ENCODE results near the gene HJURP. TPM values are rescaled to one million over a fixed set of nuclear protein-coding genes. Genes with fewer than 3 reads are reported as not detected.

Gene HJURP
- total and polyA plus RNA-seq, 4 donors, result 0.84 to 4.1 (median 2.0) TPM

DNA sequence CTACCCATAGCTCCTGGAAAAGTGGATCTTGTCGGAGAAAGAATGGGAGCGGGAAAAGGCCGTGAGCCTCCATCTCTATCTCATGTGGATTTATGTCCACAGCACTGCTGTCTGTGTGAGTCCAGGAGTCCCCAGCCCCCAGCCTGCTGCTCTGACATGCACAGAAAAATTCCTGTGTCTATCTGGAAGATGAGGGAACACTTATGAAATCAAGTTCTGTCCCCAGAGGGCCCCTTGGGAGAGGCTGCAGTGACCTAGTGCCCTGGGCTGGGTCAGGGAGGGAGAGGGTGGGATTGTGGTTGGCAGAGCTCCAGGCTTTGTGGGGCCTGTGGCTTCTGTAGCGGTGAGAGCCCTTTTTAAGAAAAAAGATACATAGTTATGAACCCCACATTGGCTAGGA, 37.6 kb downstream of the HJURP start:
- DNase-seq (no peak), ATAC-seq (ENCODE audit: insufficient read depth, low FRiP score) (no peak)
- Histone ChIP-seq H3K27ac (ENCODE audit: low read depth in 1 of 2, low read length in 1 of 2) (no peak overlapping the region), H3K4me3 (no peak overlapping the region), H3K36me3 (ENCODE audit: control insufficient read depth in 4 of 4, insufficient read depth in 4 of 4, low read length in 4 of 4) (no peaks in the 10 kb centered on the region), H3K27me3 (ENCODE audit: control insufficient read depth in 3 of 3, insufficient read depth in 3 of 3, low read length in 2 of 3) (no peaks in the 10 kb centered on the region), H3K9me3 (ENCODE audit: control insufficient read depth in 4 of 4, insufficient read depth in 3 of 4, low read length in 3 of 4) (peaks cover 0 to 2% (median 0%) of the 10 kb centered on the region in 4 donors), H3K4me1 (ENCODE audit: control insufficient read depth in 5 of 5, insufficient read depth in 5 of 5, low read length in 5 of 5) (no peaks in the 10 kb centered on the region), H3K9ac (ENCODE audit: insufficient read depth in 1 of 2, low read length in 2 of 2) (no peak overlapping the region)
- 75 to 80% methylated on average over 4 of the region's 4 CpGs for WGBS, 2 donors
- TF ChIP-seq, protein P1, sequence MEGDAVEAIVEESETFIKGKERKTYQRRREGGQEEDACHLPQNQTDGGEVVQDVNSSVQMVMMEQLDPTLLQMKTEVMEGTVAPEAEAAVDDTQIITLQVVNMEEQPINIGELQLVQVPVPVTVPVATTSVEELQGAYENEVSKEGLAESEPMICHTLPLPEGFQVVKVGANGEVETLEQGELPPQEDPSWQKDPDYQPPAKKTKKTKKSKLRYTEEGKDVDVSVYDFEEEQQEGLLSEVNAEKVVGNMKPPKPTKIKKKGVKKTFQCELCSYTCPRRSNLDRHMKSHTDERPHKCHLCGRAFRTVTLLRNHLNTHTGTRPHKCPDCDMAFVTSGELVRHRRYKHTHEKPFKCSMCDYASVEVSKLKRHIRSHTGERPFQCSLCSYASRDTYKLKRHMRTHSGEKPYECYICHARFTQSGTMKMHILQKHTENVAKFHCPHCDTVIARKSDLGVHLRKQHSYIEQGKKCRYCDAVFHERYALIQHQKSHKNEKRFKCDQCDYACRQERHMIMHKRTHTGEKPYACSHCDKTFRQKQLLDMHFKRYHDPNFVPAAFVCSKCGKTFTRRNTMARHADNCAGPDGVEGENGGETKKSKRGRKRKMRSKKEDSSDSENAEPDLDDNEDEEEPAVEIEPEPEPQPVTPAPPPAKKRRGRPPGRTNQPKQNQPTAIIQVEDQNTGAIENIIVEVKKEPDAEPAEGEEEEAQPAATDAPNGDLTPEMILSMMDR (IDR thresholded peaks at IDR 0.05; ENCODE audit: control extremely low read depth, extremely low read depth), result no peak

DNA sequence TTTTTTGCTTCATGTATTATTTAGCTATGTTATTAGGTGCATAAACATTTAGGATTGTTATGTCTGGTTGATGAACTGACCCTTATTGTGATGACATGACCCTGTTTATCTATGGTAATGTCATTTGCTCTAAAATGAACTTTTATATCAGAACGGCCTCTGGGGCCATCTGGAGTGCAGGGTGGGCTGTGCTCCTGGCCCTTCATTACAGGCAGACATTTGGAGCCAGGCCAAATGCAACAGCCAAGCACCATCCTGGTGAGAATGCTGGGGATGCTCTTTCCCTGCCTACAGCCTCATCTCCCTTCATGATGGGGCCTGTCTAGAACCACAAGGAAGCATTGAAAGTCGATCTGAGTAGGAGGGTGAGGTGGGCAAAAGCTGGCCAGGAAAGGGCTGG, 38.0 kb downstream of the HJURP start:
- Histone ChIP-seq H3K27ac (ENCODE audit: low read depth in 1 of 2, low read length in 1 of 2) (no peak overlapping the region), H3K9me3 (ENCODE audit: control insufficient read depth in 4 of 4, insufficient read depth in 3 of 4, low read length in 3 of 4) (peaks cover 0 to 2% (median 0%) of the 10 kb centered on the region in 4 donors), H3K36me3 (ENCODE audit: control insufficient read depth in 4 of 4, insufficient read depth in 4 of 4, low read length in 4 of 4) (no peaks in the 10 kb centered on the region), H3K9ac (ENCODE audit: insufficient read depth in 1 of 2, low read length in 2 of 2) (no peak overlapping the region), H3K4me3 (no peak overlapping the region), H3K4me1 (ENCODE audit: control insufficient read depth in 5 of 5, insufficient read depth in 5 of 5, low read length in 5 of 5) (no peaks in the 10 kb centered on the region), H3K27me3 (ENCODE audit: control insufficient read depth in 3 of 3, insufficient read depth in 3 of 3, low read length in 2 of 3) (no peaks in the 10 kb centered on the region)
- TF ChIP-seq, protein P1 (IDR thresholded peaks at IDR 0.05; ENCODE audit: control extremely low read depth, extremely low read depth), result no peak
- WGBS, 2 donors, result 56 to 73% methylated on average over 2 of the region's 2 CpGs
- no peak for ATAC-seq (ENCODE audit: insufficient read depth, low FRiP score)
- DNase-seq, result no peak

DNA sequence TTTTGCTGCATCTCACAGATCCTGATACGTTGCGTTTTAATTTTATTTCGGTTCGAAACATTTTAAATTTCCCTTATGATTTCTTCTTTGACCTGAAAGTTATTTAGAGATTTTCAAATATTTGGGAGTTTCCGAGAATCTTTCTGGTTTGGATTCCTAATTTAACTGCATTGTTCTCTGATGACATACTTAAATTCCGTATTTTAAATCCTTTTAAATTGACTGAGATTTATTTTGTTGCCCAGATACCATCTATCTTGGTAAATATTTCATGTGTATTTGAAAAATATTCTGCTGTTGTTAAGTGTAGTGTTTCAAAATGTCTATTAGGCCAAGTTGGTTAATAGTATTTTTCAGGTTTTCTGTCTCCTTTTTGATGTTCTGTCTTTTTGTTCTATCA, 38.5 kb downstream of the HJURP start:
- Histone ChIP-seq H3K4me1 (ENCODE audit: control insufficient read depth in 5 of 5, insufficient read depth in 5 of 5, low read length in 5 of 5) (no peaks in the 10 kb centered on the region), H3K27ac (ENCODE audit: low read depth in 1 of 2, low read length in 1 of 2) (no peak overlapping the region), H3K9ac (ENCODE audit: insufficient read depth in 1 of 2, low read length in 2 of 2) (no peak overlapping the region), H3K36me3 (ENCODE audit: control insufficient read depth in 4 of 4, insufficient read depth in 4 of 4, low read length in 4 of 4) (no peaks in the 10 kb centered on the region), H3K27me3 (ENCODE audit: control insufficient read depth in 3 of 3, insufficient read depth in 3 of 3, low read length in 2 of 3) (no peaks in the 10 kb centered on the region), H3K4me3 (no peak overlapping the region), H3K9me3 (ENCODE audit: control insufficient read depth in 4 of 4, insufficient read depth in 3 of 4, low read length in 3 of 4) (peaks cover 0 to 3% (median 0%) of the 10 kb centered on the region in 4 donors)
- 76 to 94% methylated on average over 6 of the region's 6 CpGs for WGBS, 2 donors
- no peak for DNase-seq
- TF ChIP-seq, protein P1 (IDR thresholded peaks at IDR 0.05; ENCODE audit: control extremely low read depth, extremely low read depth), result no peak
- ATAC-seq (ENCODE audit: insufficient read depth, low FRiP score), result no peak
